Measurements from ENCODE around the gene STAT4. TPM values are rescaled to one million over a fixed set of nuclear protein-coding genes. Genes with fewer than 3 reads are reported as not detected.

Gene STAT4
- total RNA-seq, 1 experiment from 2014 or later: 0.44 TPM

DNA sequence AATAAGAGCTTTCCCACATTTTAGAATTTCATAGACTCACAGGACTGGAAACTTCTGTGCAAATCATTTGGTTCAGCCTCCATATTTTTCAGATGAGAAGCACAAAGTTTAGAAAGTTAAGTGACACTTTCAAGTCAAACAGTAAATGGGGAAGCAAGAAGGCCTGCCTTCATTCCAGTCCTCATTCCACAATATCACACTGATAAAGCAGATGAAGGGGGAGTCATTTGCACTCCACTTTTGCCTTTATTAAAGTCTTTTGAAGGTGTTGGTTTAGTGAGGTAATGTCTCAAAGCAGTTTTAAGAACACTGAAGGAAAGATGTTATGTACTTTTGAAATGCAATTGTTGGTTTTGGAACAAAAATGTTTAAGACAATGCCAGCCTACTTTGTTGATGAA is 32.7 kb upstream of the STAT4 start:
- no peaks in the 10 kb centered on the region for H3K27me3 Mint-ChIP-seq (ENCODE audit: low read depth)
- ChIA-PET CTCF (interaction anchor here (1.6 kb wide), 1 partner anchor 355 kb away, joined by 3 read pairs; no protein-coding TSS in a partner anchor), POLR2A (no interaction called here)
- no peak overlapping the region for H3K4me3 Mint-ChIP-seq
- no peak overlapping the region for H3K27ac Mint-ChIP-seq
- H3K4me1 Mint-ChIP-seq: no peaks in the 10 kb centered on the region
- no peak for TF ChIP-seq SMAD4 (CRISPR knock-in tag; IDR thresholded peaks at IDR 0.05)
- no peak for TF ChIP-seq NR2C2 (CRISPR knock-in tag; IDR thresholded peaks at IDR 0.05)
- no peak for TF ChIP-seq ZBTB21 (CRISPR knock-in tag; IDR thresholded peaks at IDR 0.05; ENCODE audit: borderline replicate concordance)
- TF ChIP-seq, protein P1, sequence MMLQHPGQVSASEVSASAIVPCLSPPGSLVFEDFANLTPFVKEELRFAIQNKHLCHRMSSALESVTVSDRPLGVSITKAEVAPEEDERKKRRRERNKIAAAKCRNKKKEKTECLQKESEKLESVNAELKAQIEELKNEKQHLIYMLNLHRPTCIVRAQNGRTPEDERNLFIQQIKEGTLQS (CRISPR knock-in tag; conservative IDR thresholded peaks at IDR 0.05): no peak
- TF ChIP-seq TEAD1 (CRISPR knock-in tag; IDR thresholded peaks at IDR 0.05): no peak
- TF ChIP-seq, protein P2, sequence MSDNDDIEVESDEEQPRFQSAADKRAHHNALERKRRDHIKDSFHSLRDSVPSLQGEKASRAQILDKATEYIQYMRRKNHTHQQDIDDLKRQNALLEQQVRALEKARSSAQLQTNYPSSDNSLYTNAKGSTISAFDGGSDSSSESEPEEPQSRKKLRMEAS (CRISPR knock-in tag; IDR thresholded peaks at IDR 0.05): no peak
- TF ChIP-seq, protein P3, sequence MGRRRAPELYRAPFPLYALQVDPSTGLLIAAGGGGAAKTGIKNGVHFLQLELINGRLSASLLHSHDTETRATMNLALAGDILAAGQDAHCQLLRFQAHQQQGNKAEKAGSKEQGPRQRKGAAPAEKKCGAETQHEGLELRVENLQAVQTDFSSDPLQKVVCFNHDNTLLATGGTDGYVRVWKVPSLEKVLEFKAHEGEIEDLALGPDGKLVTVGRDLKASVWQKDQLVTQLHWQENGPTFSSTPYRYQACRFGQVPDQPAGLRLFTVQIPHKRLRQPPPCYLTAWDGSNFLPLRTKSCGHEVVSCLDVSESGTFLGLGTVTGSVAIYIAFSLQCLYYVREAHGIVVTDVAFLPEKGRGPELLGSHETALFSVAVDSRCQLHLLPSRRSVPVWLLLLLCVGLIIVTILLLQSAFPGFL (CRISPR knock-in tag; IDR thresholded peaks at IDR 0.05; ENCODE audit: borderline replicate concordance): no peak
- no peak for TF ChIP-seq OVOL2 (CRISPR knock-in tag; IDR thresholded peaks at IDR 0.05; ENCODE audit: borderline replicate concordance)
- TF ChIP-seq ZNF121 (CRISPR knock-in tag; IDR thresholded peaks at IDR 0.05): no peak
- TF ChIP-seq, protein P4, sequence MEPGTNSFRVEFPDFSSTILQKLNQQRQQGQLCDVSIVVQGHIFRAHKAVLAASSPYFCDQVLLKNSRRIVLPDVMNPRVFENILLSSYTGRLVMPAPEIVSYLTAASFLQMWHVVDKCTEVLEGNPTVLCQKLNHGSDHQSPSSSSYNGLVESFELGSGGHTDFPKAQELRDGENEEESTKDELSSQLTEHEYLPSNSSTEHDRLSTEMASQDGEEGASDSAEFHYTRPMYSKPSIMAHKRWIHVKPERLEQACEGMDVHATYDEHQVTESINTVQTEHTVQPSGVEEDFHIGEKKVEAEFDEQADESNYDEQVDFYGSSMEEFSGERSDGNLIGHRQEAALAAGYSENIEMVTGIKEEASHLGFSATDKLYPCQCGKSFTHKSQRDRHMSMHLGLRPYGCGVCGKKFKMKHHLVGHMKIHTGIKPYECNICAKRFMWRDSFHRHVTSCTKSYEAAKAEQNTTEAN (CRISPR knock-in tag; IDR thresholded peaks at IDR 0.05): no peak
- no peak for TF ChIP-seq MYBL2 (CRISPR knock-in tag; IDR thresholded peaks at IDR 0.05)
- no peak for TF ChIP-seq PRRX2 (CRISPR knock-in tag; IDR thresholded peaks at IDR 0.05)
- TF ChIP-seq, protein P5, sequence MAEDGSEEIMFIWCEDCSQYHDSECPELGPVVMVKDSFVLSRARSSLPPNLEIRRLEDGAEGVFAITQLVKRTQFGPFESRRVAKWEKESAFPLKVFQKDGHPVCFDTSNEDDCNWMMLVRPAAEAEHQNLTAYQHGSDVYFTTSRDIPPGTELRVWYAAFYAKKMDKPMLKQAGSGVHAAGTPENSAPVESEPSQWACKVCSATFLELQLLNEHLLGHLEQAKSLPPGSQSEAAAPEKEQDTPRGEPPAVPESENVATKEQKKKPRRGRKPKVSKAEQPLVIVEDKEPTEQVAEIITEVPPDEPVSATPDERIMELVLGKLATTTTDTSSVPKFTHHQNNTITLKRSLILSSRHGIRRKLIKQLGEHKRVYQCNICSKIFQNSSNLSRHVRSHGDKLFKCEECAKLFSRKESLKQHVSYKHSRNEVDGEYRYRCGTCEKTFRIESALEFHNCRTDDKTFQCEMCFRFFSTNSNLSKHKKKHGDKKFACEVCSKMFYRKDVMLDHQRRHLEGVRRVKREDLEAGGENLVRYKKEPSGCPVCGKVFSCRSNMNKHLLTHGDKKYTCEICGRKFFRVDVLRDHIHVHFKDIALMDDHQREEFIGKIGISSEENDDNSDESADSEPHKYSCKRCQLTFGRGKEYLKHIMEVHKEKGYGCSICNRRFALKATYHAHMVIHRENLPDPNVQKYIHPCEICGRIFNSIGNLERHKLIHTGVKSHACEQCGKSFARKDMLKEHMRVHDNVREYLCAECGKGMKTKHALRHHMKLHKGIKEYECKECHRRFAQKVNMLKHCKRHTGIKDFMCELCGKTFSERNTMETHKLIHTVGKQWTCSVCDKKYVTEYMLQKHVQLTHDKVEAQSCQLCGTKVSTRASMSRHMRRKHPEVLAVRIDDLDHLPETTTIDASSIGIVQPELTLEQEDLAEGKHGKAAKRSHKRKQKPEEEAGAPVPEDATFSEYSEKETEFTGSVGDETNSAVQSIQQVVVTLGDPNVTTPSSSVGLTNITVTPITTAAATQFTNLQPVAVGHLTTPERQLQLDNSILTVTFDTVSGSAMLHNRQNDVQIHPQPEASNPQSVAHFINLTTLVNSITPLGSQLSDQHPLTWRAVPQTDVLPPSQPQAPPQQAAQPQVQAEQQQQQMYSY (CRISPR knock-in tag; IDR thresholded peaks at IDR 0.05): no peak
- TF ChIP-seq, protein P6, sequence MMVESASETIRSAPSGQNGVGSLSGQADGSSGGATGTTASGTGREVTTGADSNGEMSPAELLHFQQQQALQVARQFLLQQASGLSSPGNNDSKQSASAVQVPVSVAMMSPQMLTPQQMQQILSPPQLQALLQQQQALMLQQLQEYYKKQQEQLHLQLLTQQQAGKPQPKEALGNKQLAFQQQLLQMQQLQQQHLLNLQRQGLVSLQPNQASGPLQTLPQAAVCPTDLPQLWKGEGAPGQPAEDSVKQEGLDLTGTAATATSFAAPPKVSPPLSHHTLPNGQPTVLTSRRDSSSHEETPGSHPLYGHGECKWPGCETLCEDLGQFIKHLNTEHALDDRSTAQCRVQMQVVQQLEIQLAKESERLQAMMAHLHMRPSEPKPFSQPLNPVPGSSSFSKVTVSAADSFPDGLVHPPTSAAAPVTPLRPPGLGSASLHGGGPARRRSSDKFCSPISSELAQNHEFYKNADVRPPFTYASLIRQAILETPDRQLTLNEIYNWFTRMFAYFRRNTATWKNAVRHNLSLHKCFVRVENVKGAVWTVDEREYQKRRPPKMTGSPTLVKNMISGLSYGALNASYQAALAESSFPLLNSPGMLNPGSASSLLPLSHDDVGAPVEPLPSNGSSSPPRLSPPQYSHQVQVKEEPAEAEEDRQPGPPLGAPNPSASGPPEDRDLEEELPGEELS (CRISPR knock-in tag; IDR thresholded peaks at IDR 0.05): no peak
- TF ChIP-seq, protein P7, sequence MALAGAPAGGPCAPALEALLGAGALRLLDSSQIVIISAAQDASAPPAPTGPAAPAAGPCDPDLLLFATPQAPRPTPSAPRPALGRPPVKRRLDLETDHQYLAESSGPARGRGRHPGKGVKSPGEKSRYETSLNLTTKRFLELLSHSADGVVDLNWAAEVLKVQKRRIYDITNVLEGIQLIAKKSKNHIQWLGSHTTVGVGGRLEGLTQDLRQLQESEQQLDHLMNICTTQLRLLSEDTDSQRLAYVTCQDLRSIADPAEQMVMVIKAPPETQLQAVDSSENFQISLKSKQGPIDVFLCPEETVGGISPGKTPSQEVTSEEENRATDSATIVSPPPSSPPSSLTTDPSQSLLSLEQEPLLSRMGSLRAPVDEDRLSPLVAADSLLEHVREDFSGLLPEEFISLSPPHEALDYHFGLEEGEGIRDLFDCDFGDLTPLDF (CRISPR knock-in tag; IDR thresholded peaks at IDR 0.05): no peak
- TF ChIP-seq ZNF671 (CRISPR knock-in tag; IDR thresholded peaks at IDR 0.05): no peak
- no peaks in the 10 kb centered on the region for H3K36me3 Mint-ChIP-seq
- no peaks in the 10 kb centered on the region for H3K9me3 Mint-ChIP-seq
- DNase-seq (ENCODE audit: low spot score) (no peak), ATAC-seq (no peak)

DNA sequence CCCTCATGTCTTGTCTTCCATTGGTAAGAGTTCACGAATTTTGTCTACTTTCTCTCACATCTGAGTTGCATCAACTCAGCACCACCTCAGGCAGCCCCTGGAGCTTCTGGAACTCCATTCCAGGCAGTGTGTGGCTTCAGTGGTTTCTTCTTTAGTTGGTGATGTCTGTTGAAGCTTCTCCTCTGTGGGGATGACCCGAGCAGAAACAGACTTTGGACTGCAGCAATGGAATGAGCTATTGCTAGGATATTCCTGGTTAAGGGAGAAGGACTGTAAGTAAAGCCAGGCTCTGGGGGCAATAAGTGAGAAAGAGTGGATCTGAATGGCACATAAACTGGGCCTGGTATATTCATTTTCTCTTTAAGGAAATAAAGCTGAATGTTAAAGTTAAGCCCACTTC is 32.3 kb upstream of the STAT4 start:
- Mint-ChIP-seq H3K36me3 (no peaks in the 10 kb centered on the region), H3K4me3 (no peak overlapping the region), H3K27ac (no peak overlapping the region), H3K4me1 (no peaks in the 10 kb centered on the region), H3K27me3 (ENCODE audit: low read depth) (no peaks in the 10 kb centered on the region), H3K9me3 (no peaks in the 10 kb centered on the region)
- ATAC-seq (no peak), DNase-seq (ENCODE audit: low spot score) (no peak)
- CTCF ChIA-PET: interaction anchor here (1.6 kb wide), 1 partner anchor 355 kb away, joined by 3 read pairs; no protein-coding TSS in a partner anchor
- POLR2A ChIA-PET: no interaction called here
- TF ChIP-seq ZNF232 (CRISPR knock-in tag; IDR thresholded peaks at IDR 0.05) (no peak), ATF1 (CRISPR knock-in tag; IDR thresholded peaks at IDR 0.05) (no peak), MYBL2 (CRISPR knock-in tag; IDR thresholded peaks at IDR 0.05) (no peak), HMGA2 (CRISPR knock-in tag; IDR thresholded peaks at IDR 0.05) (no peak)
- TF ChIP-seq, protein P8, sequence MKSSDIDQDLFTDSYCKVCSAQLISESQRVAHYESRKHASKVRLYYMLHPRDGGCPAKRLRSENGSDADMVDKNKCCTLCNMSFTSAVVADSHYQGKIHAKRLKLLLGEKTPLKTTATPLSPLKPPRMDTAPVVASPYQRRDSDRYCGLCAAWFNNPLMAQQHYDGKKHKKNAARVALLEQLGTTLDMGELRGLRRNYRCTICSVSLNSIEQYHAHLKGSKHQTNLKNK (CRISPR knock-in tag; IDR thresholded peaks at IDR 0.05): no peak
